ENCODE results near the gene EPS15.
"Not testable (repeated sequence)": the region's sequence is repeated elsewhere in the genome, so short reads cannot be mapped to it uniquely, and the experiment has no call there.

The EPS15 gene

DNA sequence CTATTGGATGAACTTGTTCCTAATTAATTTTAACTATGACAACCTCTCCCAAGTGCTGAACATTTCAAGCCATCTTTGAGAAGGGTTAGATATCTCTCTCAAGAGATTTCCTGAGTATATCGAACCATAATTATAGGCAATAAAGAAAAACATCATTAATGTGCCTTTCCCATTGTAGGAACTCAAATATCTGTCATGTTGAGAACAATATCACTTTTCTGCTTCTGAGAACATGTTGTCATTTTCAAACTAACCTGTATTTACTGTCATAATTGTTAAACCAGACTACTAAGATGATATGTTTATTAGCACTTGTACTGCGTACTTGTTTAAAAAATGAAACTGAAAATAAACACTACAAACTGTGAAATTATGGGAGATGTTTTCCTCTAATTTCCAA lies 4.3 kb downstream of the EPS15 start:
- DNase-seq (ENCODE audit: low spot score): no peak

DNA sequence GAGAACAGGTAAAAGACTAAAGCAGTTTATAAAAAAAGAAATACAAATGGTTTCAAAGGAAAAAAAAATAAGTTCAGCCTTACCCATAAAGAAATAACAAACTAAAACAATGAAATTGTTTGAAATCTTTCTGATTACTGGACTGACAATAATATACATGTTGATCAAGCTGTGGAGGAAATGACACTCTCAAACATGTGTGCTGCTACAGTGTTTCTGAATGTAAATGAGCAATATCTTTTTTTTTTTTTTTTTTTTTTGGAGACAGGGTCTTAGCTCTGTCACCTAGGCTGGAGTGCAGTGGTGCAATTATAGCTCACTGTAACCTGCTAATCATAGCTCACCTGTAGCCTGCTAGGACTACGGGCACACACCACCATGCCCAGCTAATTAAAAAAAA lies 6.5 kb downstream of the EPS15 start:
- DNase-seq (ENCODE audit: low spot score): no peak

DNA sequence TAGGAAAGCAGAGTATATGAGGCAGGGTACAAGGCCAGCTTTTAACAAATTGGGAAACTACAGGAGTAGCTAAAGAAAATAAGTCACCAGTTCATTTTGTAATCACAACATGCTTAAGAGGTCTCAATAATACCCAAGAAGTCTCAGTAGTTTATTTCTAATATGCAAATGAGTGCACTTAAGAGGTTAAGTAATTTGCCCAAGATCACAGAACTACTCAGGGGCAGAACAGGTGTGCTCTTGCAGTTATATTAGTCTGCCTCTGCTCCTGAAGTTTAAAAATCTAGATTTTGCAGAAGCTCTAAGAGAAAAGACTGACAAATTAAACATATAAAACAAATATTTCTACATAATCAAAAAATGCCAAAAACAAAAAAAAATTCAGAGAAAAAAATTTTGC lies 6.9 kb downstream of the EPS15 start:
- no peak for DNase-seq (ENCODE audit: low spot score)

GRCh38 chr1:51509773-51510172 lies 9.3 kb downstream of the EPS15 start:
- no peak for DNase-seq (ENCODE audit: low spot score)

DNA sequence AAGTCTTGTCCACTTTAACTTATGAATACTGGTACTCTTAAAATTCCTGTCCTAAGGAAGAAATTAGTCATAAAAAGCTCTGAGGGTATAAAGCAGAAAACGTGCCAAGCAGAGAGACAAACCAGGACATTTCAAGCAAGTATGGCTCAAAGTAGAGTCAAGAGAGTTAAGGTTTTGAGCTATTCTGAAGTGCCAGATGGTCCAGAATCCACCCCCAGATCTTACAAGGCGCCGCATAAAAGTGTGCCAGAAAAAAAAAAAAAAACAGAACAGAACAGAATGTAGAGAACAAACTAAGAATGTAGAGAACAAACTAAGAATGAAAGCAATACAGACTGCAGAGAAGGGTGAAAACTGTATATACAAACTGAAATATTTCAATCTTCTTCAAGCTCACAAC lies 12.5 kb downstream of the EPS15 start:
- no peak for DNase-seq (ENCODE audit: low spot score)

GRCh38 chr1:51504806-51505525 lies 14.1 kb downstream of the EPS15 start:
- no peak for DNase-seq (ENCODE audit: low spot score)

- not testable (repeated sequence) for DNase-seq (ENCODE audit: low spot score)
These were observed 17.8 kb downstream of the EPS15 start for GRCh38 chr1:51501218-51501630.

DNA sequence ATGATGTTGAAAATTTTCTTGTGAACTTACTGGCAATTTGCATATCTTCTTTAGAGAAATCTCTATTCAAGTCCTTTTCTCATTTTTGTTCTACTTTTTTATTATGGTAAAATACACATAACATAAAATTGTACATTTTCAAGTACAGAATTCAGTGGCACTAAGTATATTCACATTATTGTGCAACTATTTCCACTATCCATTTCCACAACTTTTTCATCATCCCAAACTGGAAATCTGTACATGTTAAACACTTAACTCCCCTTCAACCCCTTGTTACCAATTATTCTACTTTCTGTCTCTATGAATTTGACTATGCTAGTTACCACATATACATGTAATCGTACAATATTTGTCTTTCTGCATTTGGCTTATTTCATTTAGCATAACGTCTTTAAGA lies 19.4 kb downstream of the EPS15 start:
- DNase-seq (ENCODE audit: low spot score): no peak

DNA sequence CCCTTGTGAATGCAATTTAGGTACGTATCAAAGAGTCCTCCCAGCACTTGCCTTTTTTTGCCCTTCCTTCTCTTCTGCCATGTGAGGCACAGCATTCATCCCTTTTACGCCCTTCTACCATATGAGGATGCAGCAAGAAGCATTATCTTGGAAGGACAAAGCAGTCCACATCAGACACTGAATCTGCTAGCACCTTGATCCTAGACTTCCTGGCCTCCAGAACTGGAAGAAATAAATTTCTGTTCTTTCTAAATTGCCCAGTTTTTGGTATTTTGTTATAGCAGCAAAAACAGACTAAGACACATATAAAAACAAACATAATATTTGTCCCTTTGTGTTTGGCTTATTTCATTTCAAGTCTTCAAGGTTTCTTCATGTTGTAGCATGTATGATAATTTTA lies 20.1 kb downstream of the EPS15 start:
- DNase-seq (ENCODE audit: low spot score): no peak

GRCh38 chr1:51497340-51497739 lies 21.7 kb downstream of the EPS15 start:
- no peak for DNase-seq (ENCODE audit: low spot score)

DNA sequence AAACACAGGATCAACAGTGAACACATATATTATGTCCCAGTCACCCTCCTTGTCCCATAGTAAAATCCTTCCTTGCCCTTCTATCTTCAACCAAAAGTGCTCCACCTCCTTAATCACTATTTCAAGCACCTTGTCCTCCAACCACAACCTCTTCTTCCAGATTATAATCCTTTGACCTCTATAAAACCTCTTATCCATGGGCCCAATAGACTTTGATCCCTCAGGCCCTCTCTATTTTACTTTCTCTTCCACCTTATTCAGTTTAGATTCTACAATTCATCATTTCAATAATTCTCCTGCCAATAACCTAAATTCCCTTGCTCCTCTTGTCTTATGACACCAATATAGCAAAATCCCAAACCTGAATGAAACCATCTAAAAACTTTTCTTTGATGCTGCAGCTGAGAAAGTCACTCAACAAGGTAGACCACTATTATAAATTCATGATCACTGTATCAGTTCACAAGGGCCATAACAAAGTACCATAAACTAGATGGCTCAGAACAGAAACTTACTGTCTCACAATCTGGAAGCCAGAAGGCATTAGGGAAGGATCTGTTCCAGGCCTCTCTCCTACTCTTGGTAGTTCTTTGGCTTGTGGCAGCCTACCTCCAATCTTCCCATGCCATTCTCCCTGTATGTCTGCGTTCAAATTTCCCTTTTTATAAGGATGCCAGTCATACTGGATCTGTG lies 24.8 kb downstream of the EPS15 start:
- no peak for DNase-seq (ENCODE audit: low spot score)

DNA sequence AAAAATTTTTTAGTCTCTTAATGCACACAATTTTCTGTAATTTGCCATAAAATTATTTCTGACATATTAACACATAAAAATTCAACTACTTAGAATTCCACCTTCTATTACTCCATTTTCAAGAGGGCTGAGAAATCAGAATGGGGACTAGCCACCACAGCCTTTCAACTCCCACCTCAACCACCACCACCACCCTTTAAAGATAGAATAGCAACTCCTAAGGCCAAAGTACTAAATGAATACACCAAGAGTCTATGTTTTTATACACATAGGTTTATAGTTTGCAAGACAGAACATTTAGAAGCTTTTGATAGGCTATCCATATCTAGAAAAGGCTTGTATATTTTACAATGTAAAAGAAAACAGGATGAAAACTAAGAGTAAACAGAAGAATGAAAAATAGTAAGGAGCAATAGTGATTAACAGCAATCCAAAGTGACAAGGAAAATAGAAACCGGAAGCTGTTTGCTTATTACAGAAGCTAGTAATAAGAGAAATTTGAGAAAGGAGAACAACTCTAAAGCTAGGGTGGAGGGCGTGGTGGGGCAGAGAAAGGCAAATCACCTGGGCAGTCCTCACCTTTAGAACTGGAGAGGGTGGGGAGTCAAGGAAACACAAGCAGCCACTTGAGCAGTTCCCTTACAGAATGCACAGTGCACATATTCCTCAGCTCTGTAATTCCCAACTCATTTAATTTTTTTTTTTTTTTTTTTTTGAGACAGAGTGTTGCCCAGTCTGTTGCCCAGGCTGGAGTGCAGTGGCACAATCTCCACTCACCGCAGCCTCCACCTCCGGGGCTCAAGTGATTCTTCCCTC lies 27.7 kb downstream of the EPS15 start:
- DNase-seq (ENCODE audit: low spot score): no peak

- DNase-seq (ENCODE audit: low spot score): peak; percentile 34
These were observed 29.6 kb downstream of the EPS15 start for GRCh38 chr1:51489472-51489871.

DNA sequence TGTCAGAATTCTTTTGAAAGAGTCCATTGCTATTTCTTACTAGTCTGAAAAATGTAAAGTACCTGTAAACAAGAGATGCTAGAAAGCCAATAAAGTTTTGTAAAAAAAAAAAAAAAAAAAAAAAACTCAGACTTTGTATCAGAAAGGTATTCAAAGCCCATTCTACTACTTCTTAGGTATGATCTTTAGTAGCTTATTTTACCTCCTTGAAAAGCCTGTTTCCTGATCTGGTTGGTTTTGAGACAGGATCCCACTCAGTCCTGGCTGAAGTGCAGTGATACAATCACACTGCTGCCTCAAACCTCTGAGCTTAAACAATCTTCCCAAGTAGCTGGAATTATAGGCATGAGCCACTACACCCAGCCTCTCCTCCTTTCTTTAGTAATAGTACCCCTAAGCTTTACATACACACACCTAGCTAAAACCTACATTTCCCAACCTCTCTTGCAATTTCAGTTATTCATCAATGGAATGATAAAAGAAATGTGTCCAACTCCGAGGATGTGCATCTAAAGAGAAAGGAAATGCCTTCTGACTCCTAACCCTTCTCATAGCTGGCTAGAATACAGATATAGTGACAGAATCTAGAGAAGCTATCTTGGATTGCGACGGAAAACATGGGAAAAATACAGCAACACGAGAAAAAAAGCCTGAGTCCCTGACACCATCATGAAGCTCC lies 30.6 kb downstream of the EPS15 start:
- no peak for DNase-seq (ENCODE audit: low spot score)

- DNase-seq (ENCODE audit: low spot score): no peak
These were observed 31.4 kb downstream of the EPS15 start for GRCh38 chr1:51487628-51488027.

DNA sequence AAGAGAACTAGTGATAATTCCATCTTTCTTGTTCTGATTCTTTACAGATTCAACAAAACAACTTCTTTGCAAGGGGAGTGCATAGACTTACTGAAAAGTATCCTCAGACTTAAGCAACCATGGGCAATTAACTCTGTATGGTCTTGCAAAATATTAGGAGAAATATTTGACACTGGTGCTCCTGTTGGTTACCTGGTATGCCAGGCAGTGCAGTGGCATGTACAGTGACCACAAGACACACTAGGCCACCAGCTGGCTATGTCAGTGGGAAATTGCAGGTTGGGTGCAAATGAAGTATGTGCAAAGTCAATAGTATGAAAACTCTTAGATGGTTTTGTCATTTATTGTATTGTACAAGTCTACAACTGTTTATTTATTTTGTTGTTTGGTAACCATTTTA lies 34.5 kb downstream of the EPS15 start:
- no peak for DNase-seq (ENCODE audit: low spot score)

- no peak for DNase-seq (ENCODE audit: low spot score)
These were observed 36.2 kb downstream of the EPS15 start for GRCh38 chr1:51482881-51483280.

DNA sequence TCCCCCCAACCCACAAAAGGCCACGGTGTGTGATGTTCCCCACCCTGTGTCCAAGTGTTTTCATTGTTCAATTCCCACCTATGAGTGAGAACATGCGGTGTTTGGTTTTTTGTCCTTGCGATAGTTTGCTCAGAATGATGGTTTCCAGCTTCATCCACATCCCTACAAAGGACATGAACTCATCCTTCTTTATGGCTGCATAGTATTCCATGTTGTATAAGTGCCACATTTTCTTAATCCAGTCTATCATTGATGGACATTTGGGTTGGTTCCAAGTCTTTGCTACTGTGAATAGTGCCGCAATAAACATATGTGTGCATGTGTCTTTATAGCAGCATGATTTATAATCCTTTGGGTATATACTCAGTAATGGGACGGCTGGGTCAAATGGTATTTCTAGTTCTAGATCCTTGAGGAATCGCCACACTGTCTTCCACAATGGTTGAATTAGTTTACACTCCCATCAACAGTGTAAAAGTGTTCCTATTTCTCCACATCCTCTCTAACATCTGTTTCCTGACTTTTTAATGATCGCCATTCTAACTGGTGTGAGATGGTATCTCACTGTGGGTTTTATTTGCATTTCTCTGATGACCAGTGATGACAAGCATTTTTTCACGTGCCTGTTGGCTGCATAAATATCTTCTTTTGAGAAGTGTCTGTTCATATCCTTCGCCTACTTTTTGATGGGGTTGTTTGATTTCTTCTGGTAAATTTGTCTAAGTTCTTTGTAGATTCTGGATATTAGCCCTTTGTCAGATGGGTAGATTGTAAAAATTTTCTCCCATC lies 44.0 kb downstream of the EPS15 start:
- DNase-seq (ENCODE audit: low spot score): not testable (repeated sequence)

GRCh38 chr1:51473331-51474115 lies 45.5 kb downstream of the EPS15 start:
- no peak for DNase-seq (ENCODE audit: low spot score)

GRCh38 chr1:51472359-51472758 lies 46.7 kb downstream of the EPS15 start:
- peak; percentile 63 for DNase-seq (ENCODE audit: low spot score)

- DNase-seq (ENCODE audit: low spot score): no peak
These were observed 49.5 kb downstream of the EPS15 start for GRCh38 chr1:51469518-51469917.

Data from pons (tissue), 1 donor.